Stimulated activated CD4-positive, alpha-beta T cell treated with anti-CD3 and anti-CD28 coated beads, Interleukin-4, amount 100 ng/mL, for 4 hours (primary cell): Measurements from ENCODE around the gene KCNMA1.

Experiments used
- DNase-seq, 2 experiments: peaks; one replicate each; pipeline ENCODE4 v3.0.0-alpha.2; 2020

Gene KCNMA1

DNA sequence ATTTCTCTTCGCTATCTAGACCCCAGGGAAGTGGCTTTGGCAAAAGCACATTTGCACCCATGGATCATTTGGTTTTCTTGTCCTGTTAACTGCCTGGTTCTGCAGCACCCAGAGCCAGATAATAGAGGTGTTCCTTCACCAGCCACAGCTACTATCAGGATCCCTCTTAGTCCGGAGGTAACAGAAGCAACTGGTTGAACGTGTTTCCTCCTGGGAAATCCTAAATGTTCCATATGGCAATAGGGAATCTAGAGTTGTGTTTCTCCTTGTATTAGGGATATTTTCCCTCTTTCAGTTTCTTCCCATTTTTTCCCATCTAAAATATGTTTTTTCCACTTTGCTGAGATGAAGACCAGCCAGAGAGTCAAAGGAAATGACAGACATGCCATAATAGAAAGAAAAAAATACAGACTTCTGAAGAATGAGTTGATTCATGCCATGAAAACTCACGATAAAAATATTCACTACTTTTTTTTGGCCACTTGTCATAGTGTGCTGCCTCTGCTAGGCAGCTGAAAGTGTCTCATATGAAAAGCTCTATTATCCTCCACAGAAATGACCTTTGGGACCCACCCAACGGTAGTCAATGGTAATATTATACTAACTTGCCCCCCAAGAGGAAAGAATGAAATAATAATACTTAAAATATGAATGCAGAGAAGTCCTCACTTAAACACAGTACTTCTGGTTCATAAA, 472.8 kb downstream of the KCNMA1 start:
- no peak for DNase-seq

DNA sequence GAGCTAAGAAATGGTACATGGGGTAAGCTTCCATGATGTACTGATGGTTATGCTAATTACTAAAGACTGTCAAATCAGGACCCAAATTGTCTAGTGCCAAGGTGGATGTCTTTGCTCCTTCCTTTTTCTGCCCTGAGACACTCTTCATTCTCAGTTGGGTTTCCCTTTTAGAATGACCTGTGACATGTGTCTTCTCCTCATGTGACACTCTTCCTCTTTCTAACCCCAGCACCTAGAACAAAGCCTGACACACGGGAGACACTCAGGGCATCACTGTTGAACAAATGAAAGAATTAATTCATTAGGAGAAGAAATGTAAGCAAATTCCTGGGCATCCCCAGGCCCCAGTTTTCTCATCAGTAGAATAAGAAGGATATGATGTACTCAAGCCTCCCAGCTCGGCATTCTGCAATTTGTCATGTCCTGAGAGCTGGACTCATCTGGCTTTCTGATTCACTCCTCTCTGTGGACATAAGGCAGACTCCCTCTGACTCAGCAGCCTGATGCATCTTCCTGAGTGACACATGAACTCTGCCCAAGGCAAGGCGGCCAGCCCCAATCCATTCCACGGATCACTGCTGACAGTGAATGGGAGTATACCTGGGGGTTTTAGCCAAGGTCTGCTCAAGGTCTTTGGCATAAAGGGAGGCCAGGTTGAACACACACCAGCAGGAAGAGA, 473.8 kb downstream of the KCNMA1 start:
- no peak for DNase-seq

- no peak for DNase-seq
Observed at GRCh38 chr10:77162697-77163096, 474.9 kb downstream of the KCNMA1 start.

GRCh38 chr10:77160679-77161078, 476.9 kb downstream of the KCNMA1 start:
- no peak for DNase-seq

- DNase-seq, result no peak
Observed at GRCh38 chr10:77159538-77160110, 478.0 kb downstream of the KCNMA1 start.

GRCh38 chr10:77158666-77159065, 478.9 kb downstream of the KCNMA1 start:
- DNase-seq, result no peak

DNA sequence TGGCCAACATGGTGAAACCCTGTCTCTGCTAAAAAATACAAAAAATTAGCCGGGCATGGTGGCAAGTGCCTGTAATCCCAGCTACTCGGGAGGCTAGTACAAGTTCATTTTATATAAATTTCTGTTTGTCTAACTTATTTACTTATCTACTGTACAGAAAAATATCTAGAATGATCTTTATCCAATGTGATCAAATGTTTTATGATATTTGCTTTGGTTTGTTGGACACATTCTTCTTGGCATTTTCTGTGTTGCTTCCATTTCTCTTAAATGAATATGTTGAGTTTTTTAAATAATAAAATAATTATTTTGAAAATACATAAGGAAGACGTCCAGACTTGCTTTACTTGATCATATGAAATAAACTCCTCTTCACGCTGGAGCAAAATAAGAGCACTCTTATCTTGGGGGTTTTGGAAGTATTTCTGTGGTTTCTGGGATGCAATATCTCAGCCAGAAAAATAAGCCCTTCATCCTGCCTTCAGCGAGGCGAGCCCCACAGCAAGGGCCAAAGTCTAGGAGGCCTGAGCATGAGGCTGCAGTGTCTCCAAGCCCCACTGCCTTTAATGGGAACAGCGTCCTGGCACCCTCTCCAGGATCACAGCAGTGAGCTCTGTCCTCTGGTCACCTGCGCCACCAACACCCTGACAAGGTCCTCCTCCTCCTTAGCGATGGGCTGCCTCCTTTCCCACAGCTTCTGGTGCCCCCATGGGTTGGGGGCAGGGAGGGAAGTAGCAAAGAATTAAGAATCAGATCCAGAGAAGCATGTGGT, 480.2 kb downstream of the KCNMA1 start:
- DNase-seq, result no peak

DNA sequence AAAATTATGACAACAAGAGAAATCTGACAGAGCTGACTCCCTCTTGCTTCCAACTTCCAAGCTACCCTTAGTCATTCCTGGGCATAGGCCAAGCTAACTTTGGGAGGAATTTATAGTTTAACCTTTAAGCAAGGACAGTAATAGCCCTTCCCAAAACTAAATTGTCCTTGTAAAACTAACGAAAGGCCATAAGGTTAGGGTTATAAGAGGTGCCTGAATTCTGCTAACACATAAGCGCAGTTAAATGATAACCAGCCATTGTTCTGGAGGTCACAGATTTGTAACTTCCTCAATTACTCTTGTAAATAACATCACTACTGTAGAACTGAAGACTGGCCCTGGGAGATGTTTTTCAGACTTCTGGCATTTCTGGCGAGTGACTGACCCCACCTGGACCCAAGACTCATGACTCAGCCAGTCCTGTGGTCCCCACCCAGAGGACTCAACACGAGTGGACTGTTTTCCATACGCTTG, 481.2 kb downstream of the KCNMA1 start:
- no peak for DNase-seq

GRCh38 chr10:77152256-77152655, 485.4 kb downstream of the KCNMA1 start:
- no peak for DNase-seq

DNA sequence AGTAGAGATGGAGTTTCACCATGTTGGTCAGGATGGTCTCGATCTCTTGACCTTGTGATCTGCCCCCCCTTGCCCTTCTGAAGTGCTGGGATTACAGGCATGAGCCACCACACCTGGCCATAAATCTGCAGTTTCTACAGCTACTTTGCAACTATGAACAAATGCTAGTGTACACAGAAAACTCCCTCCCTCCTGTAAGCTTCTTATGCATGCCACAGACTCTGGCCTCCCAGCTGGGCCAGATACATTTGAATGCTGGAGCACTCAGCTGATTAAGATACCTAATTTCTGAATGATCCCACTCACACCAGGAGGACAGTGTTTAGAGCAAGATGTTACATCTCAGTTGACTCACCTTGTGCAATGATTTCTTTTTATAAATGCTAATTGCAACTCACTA, 486.2 kb downstream of the KCNMA1 start:
- no peak for DNase-seq

DNA sequence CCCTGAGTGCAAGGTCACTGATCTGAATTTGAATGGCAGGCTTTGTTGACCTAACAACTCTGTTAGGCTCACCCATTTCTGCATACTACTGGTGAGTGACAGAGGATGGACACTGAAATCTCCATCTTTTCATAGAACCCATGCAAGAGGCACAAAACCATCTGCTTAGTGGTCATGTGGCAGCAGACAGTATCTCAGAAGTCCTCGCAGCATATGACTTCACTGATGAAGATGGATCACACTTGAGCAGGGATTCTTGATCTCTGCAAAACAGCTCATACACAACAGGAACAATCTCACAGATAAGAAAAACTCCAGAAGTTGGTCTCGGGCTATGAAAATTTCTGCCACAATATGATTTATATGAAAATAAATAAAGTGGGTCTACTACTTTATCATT, 487.9 kb downstream of the KCNMA1 start:
- no peak for DNase-seq

DNA sequence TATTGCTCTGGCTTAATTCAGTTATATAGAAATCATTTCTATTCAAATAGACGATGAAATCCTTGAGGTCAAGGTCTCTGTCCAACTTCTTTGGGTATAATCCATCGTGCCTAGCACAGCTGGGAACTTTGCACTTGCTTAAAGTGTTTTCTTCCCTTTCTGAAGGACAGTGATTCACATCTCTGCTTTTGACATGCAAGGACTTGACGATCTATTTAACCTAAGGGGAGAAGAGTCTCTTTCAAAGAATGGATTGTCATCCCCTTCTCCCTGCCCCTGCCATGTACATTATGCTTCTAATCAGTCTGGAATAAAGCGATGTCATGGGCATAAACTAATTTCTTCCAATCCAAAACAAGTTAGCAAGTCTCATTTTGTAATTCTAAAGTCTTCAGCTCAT, 488.6 kb downstream of the KCNMA1 start:
- DNase-seq, result no peak

GRCh38 chr10:77147871-77148270, 489.7 kb downstream of the KCNMA1 start:
- no peak for DNase-seq

DNA sequence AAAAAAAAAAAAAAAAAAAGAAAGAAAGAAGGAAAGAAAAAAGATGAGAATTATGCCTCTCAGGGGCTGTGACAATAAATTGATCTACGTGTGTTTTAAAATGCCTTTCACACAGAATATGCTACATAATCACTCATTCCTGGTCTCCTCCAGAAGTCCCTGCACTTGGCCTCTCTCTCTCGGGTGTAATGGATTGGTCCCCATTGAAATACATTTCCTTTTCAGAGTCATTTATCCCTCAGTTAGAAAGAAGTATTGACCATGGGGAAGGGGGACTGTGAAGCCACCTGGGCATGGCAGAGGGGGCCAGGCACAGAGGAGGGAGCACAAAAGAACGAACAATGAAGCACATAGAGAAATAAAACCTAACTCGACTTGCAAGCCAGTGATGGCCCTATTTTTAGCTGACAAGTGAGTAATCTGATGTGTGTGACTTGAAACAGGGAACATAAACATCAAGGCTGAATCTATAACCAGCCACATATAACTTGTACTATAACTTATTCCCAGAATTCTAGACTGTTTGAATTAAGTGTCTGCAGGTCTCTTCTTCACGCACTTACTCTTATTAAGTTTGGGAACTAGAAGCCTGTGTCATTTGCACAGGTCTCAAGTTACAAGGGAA, 490.8 kb downstream of the KCNMA1 start:
- no peak for DNase-seq

DNA sequence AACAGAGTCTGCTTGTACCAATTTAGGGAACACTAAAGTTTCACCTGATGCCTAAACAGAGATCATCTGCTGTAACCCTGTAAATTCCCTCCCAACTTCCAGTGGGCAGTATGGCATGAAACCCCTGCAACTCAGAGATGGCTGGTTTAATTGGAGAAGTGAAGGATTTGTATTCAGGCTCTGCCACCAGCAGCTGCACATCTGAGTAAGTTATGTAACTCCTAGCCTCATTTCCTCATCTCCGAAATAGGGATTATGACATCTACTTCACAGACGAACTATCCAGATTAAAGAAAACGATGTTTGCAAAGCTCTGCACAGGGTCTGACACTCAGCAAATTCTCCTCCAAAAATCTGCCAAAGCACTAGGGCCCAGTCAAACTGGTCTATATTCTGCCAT, 493.0 kb downstream of the KCNMA1 start:
- no peak for DNase-seq

DNA sequence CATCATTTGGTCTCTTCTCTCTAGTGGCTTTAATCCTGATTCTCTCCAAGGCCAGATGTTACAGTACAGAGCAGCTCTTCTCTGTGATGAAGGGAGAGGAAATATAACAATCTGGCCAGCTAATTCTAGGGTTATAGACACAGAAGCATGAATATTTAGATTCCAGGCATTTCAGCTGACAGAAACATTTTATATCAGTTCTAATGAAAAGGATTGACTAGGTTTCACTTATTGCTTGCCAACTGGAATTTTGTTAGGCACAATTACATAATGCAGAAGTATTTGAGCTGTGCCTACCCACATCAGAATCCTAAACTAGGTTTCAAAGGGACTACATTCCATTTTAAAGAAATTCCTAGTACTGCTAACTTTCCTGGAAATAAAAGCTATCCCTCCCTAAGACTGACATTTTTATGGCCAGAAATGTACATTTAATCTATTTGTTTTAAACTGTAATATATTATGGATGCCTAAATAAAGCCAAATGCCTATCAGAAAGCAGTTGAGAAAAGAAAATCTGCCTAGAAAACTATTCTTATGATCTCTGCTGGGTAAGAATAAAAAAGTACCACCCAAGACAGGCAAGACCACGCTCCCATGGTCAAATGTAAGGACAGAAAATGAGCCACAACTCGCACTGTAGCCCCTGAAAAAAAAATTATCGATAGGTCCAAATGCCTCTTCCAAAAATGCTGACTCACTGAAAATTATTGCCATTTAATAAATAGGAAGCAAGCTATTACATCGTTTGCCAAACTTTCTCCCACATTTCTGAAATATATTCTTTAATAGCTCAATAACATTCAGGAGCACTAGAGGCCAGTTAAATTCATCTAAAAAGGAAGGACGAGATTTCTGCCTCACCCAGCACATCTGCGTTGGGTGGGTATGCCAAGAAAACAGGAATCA, 498.1 kb downstream of the KCNMA1 start:
- no peak for DNase-seq

DNA sequence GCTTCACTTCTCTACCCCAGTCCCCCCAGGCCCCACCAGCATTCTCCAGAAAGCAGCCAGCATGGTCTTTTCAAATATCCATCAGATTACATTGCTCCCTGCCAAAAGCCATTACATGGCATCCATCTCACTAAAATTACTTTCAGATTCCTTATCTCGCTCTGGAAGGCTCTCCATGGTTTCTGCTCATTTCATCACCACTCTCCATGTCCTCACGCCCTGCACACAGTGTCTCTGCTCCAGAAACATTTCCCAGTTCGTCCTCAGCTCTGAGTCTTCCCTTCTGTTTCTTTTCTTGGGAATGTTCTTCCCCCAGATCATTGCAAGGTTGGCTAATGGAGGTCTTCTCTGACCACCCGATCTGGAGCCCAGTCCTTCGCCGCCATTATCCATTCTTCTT, 499.1 kb downstream of the KCNMA1 start:
- DNase-seq, result no peak

DNA sequence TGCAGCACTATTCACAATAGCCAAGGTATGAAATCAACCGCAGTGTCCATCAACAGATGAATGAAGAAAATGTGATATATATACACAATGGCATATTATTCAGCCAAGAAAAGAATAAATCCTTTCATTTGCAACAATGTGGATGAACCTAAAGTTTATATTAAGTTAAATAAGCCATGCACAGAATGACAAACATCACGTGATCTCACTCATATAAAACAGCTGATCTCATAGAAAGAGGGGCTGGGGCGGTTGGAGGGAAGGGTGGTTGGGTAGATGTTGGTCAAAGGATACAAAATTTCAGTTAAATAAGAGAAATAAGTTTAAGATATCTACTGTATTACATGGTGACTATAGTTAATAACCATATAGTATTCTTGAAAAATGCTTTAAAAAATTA, 502.1 kb downstream of the KCNMA1 start:
- no peak for DNase-seq

GRCh38 chr10:77131214-77131613, 506.4 kb downstream of the KCNMA1 start:
- DNase-seq, result no peak

- no peak for DNase-seq
Observed at GRCh38 chr10:77127243-77127642, 510.4 kb downstream of the KCNMA1 start.

GRCh38 chr10:77125231-77125630, 512.4 kb downstream of the KCNMA1 start:
- DNase-seq, result no peak

GRCh38 chr10:77123330-77123729, 514.3 kb downstream of the KCNMA1 start:
- DNase-seq, result no peak
